Right lobe of liver (tissue), 6 donors: Measurements from ENCODE around the gene PGAM2. TPM values are rescaled to one million over a fixed set of nuclear protein-coding genes. Genes with fewer than 3 reads are reported as not detected.
A peak's percentile ranks its signal among the peaks of the same experiment; 100 is the strongest.

Experiments used
- ATAC-seq, 4 donors: fragments of 200-7000 bp; cut with Tn5 transposase; one replicate each; pipeline ENCODE4 v1.9.1; 2020; ENCODE audit warnings: mild to moderate bottlenecking in 4 of 4, moderate library complexity in 4 of 4
- DNase-seq, 3 donors: peaks; one replicate each; pipeline ENCODE4 v3.0.0-alpha.2; 2020
- H3K27ac ChIP-seq, 3 donors: fragments of 200-600 bp; one replicate each; pipeline ENCODE4 v1.8.0; 2022
- H3K27me3 ChIP-seq, 2 donors: fragments of 200-600 bp; one replicate each; pipeline ENCODE4 v1.8.0; 2022
- H3K36me3 ChIP-seq, 4 donors: fragments of 200-600 bp; sonication (generic) in 1 of 4; one replicate each; pipeline versions ENCODE4 v1.5.1 to v1.8.0; 2017 to 2022; ENCODE audit warnings: control low read depth in 1 of 4
- H3K4me1 ChIP-seq, 4 donors: fragments of 200-600 bp; sonication (generic) in 1 of 4; one replicate each; pipeline versions ENCODE4 v1.5.1 to v1.8.0; 2017 to 2022; ENCODE audit warnings: control low read depth in 1 of 4
- H3K4me3 ChIP-seq, 3 donors: fragments of 200-600 bp; one replicate each; pipeline ENCODE4 v1.8.0; 2022
- H3K9me3 ChIP-seq, 4 donors: fragments of 200-600 bp; sonication (generic) in 1 of 4; one replicate each; pipeline versions ENCODE4 v1.5.1 to v1.8.0; 2017 to 2022; ENCODE audit warnings: control low read depth in 1 of 4
- POLR2A ChIP-seq: fragments of 450-650 bp; IDR thresholded peaks from one replicate; pipeline ENCODE4 v1.6.1; 2017; ENCODE audit warnings: antibody characterized with exemption, mild to moderate bottlenecking
- WGBS: methylation state at CpG from one replicate; pipeline ENCODE4 v1.1.6; 2018; ENCODE audit warnings: low coverage, low lambda C conversion rate; ENCODE audit not compliant: insufficient coverage; ENCODE audit errors: missing lambda C conversion rate; 5-methylcytosine and 5-hydroxymethylcytosine counted together
- intact Hi-C, 2 donors: fragments of 100-400 bp; cut with DNase I; formaldehyde crosslinking; loops; one replicate each; pipeline versions ENCODE4 v1.11.2 to v1.14.1; 2022
- total RNA-seq, 6 experiments: library from RNA; depleted of rRNA in 2 of 6; stranded (reverse); fragments of >200 nt in 2 of 6; fragmentation: NEBNext Ultra II Directional in 3 of 6; extraction: Animal tissue kit (Norgen Biotek cat#: 25700) in 3 of 6; gene quantifications; one replicate each; pipeline versions ENCODE4 v1.1.0 to v1.2.4, GENCODE V29; 2016 to 2023
- TF ChIP-seq, protein P1 (sequence below), 4 donors: fragments of 200-600 bp in 3 of 4; fragments of 450-650 bp in 1 of 4; IDR thresholded peaks; one replicate each; pipeline versions ENCODE4 v1.5.1 to v1.8.0; 2016 to 2022; ENCODE audit warnings: antibody characterized with exemption in 4 of 4, mild to moderate bottlenecking in 2 of 4
- donor health status: DM: no; HTN: yes; CAD: no.
- donor health status: DM: no; HTN: no; CAD: no.
- donor health status: DM: no; HTN: no; CAD: no.
- donor health status: DM: no; HTN: yes; CAD: no.
- donor health status: DM: no; HTN: yes; CAD: no.

Gene PGAM2
- total RNA-seq, 6 experiments from 2014 or later: 0.31 to 0.56 (median 0.46) TPM; not detected in 3

DNA sequence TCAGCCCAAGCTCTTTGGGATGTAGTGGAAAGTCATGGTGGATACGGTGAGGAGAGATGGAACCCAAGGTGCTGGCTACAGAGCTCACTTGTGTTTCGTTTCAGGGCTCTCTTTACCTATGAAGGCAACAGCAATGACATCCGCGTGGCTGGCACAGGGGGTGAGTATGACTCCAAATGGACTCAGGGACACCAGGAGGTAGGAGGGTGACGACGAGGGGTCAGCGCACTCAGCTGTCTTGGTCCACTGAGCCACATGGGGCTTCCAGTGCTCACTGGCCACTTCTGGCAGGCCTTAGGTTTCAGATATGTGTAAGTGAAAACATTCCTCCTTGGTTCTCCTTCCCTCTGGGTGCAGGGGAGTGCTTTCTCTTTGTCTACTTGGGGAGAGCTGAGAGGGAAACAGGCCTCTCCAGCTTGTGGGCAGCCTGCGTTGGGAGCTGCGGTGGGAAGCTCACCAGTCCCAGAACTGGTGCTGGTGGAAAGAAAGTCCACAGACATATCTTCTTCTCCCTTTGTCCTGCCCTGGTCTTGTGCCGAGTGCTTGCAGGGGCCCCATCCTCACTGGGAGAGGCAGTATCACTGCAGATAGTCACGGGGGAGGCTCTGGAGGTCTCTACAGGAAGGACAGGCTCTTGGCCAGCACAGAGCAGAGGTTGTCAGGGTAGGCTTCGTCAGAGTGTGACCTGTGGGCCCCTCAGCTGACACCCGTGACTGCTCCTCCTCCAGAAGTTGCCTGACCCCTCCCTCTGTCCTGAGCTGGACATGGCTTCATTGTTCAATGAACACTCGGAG, 15.0 kb downstream of the PGAM2 start:
- DNase-seq: peak in 2 of 3 donors; percentile 27 to 36
- Histone ChIP-seq H3K27ac (no peak overlapping the region), H3K36me3 (peaks cover 0 to 34% (median 21%) of the 10 kb centered on the region in 4 donors), H3K27me3 (no peaks in the 10 kb centered on the region), H3K9me3 (no peaks in the 10 kb centered on the region), H3K4me1 (peaks cover 0 to 12% (median 0%) of the 10 kb centered on the region in 4 donors), H3K4me3 (no peak overlapping the region)
- TF ChIP-seq, protein P1, sequence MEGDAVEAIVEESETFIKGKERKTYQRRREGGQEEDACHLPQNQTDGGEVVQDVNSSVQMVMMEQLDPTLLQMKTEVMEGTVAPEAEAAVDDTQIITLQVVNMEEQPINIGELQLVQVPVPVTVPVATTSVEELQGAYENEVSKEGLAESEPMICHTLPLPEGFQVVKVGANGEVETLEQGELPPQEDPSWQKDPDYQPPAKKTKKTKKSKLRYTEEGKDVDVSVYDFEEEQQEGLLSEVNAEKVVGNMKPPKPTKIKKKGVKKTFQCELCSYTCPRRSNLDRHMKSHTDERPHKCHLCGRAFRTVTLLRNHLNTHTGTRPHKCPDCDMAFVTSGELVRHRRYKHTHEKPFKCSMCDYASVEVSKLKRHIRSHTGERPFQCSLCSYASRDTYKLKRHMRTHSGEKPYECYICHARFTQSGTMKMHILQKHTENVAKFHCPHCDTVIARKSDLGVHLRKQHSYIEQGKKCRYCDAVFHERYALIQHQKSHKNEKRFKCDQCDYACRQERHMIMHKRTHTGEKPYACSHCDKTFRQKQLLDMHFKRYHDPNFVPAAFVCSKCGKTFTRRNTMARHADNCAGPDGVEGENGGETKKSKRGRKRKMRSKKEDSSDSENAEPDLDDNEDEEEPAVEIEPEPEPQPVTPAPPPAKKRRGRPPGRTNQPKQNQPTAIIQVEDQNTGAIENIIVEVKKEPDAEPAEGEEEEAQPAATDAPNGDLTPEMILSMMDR (IDR thresholded peaks at IDR 0.05): no peak
- no peak for TF ChIP-seq POLR2A
- intact Hi-C loops: no loop called here
- WGBS: 80% methylated on average over 5 of the region's 14 CpGs
- peak in 1 of 4 donors; percentile 20 for ATAC-seq

DNA sequence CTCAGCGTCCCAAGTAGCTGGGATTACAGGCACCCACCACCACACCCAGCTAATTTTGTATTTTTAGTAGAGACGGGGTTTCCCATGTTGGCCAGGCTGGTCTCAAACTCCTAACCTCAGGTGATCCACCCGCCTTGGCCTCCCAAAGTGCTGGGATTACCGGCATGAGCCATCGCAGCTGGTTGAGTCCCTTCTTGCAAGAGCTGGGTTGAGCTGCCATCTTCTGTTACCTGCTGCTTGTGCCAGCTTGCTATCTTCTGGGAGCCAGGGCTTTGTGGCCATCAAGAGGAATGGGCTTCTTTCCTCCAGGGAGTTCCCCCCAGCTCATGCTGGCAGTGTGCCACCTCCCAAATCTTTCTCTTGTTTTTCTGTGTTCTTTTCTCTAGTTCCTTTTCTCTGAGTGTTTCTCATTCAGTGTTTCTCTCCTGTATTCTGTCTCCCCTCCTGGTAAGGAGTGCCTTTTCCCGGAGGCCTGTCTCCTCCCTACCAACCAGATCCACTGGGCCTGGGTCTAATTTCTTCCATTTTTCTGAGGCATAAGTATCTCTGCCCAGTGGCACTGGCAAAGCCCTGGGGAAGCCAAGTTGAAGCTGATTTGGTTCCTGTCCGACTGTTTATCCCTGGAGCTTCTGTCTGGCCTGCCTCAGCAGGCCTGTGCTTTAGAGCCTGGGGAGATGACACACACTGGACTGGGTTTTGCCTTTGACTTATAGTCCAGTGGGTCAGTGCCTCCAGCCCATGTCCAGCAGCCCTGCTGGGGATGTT, 17.2 kb downstream of the PGAM2 start:
- peak in 2 of 3 donors; percentile 33 to 38 for DNase-seq
- Histone ChIP-seq H3K4me1 (peaks cover 0 to 19% (median 3%) of the 10 kb centered on the region in 4 donors), H3K36me3 (peaks cover 0 to 31% (median 18%) of the 10 kb centered on the region in 4 donors), H3K27ac (no peak overlapping the region), H3K9me3 (no peaks in the 10 kb centered on the region), H3K4me3 (no peak overlapping the region), H3K27me3 (no peaks in the 10 kb centered on the region)
- ATAC-seq: no peak
- WGBS: 85% methylated on average over 2 of the region's 7 CpGs
- TF ChIP-seq, protein P1 (IDR thresholded peaks at IDR 0.05): no peak
- TF ChIP-seq POLR2A: no peak
- intact Hi-C loops: no loop called here

DNA sequence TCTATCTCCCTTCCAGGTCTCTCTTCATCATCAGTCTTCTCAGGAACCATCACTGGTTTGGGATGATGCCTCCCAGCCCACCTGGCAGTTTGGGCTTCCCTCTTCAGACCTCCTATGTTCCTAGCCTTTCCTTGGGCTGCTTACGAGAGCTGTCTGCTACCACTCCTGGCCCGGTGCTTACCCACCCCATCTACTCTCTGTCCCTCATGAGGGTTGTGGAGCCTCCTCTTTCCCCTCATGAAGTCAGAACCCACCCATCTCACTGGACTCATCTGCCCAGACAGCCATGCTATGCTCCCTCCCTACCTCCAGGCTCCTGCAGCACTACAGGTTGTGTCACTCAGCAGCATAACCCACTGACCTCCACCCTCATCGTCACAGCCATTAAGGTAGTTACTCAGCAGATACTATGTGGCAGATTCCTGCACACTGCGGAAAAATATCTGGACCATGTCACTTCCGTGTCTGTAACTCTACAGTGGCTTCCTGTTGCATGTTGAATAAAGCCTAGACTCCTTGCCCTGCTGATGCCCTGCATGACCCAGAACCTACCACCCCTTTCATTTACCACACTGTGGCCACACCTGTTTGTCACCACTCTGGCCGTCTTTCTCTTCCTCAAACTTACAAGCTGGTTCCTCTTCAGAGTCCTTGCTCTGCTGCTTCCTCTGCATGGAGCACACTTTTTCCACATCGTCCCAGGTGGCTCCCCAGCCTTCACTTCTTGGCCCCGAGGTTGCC, 18.9 kb downstream of the PGAM2 start:
- intact Hi-C loops: no loop called here
- Histone ChIP-seq H3K27ac (peak overlapping the region in 2 of 3 donors; percentile 43 to 85), H3K27me3 (no peaks in the 10 kb centered on the region), H3K4me3 (no peak overlapping the region), H3K36me3 (peaks cover 0 to 17% (median 10%) of the 10 kb centered on the region in 4 donors), H3K4me1 (peaks cover 0 to 19% (median 3%) of the 10 kb centered on the region in 4 donors), H3K9me3 (no peaks in the 10 kb centered on the region)
- ATAC-seq (peak in 3 of 4 donors; percentile 4 to 33 (median 9)), DNase-seq (peak in 2 of 3 donors; percentile 47 to 51)
- WGBS: 61% methylated on average over 7 of the region's 8 CpGs
- TF ChIP-seq, protein P1 (IDR thresholded peaks at IDR 0.05): no peak
- TF ChIP-seq POLR2A: no peak
